Measurements from ENCODE around the gene PLN. TPM values are rescaled to one million over a fixed set of nuclear protein-coding genes. Genes with fewer than 3 reads are reported as not detected.

Gene PLN
- total RNA-seq (2022; extraction: Qiagen RNA extraction) = not detected in 5 replicates

GRCh38 chr6:118548136-118548535 is at the start of gene PLN:
PLN (plus strand) TSS chr6:118548296; CDS start chr6:118558922, 10,626 bp downstream.

Other genes starting within 250 kb of the PLN start
- gene CEP85L, start 103.3 kb downstream of the PLN start, total RNA-seq (2022; extraction: Qiagen RNA extraction) = 1.1 to 1.8 TPM (median 1.4 TPM) in 5 replicates

All from A549 treated with Hydrocortisone at 1 μM for 4 hours (cell line).